ENCODE data around the gene VAV1. TPM values are rescaled to one million over a fixed set of nuclear protein-coding genes. Genes with fewer than 3 reads are reported as not detected.

The VAV1 gene
- total and polyA plus RNA-seq, 2 donors: 42.2 to 59.3 TPM

GRCh38 chr19:6811906-6812305, 39.4 kb downstream of the VAV1 start:
- WGBS: 88% methylated on average over 2 of the region's 2 CpGs

GRCh38 chr19:6812612-6813011, 40.1 kb downstream of the VAV1 start:
- WGBS: 95% methylated on average over 2 of the region's 2 CpGs
- H3K9me3 ChIP-seq (ENCODE audit: control insufficient read depth in 2 of 2, insufficient read depth in 1 of 2, low read length in 1 of 2): peaks cover 0 to 6% of the 10 kb centered on the region in 2 donors
- DNase-seq (ENCODE audit: low read depth in 6 of 9, low spot score in 9 of 9): no peak

More at GRCh38 chr19:6811906-6812305, 39.4 kb downstream of the VAV1 start:
- Histone ChIP-seq H3K36me3 (ENCODE audit: control insufficient read depth in 2 of 2, insufficient read depth in 2 of 2, low read length in 1 of 2) (peaks cover 11 to 38% of the 10 kb centered on the region in 2 donors), H3K9me3 (ENCODE audit: control insufficient read depth in 2 of 2, insufficient read depth in 1 of 2, low read length in 1 of 2) (peaks cover 0 to 6% of the 10 kb centered on the region in 2 donors), H3K27ac (ENCODE audit: low read depth in 1 of 2, low read length in 1 of 2) (no peak overlapping the region), H3K27me3 (ENCODE audit: control insufficient read depth in 2 of 2, insufficient read depth in 1 of 2, low read length in 1 of 2) (no peaks in the 10 kb centered on the region), H3K4me1 (ENCODE audit: control insufficient read depth in 2 of 2, insufficient read depth in 2 of 2, low read length in 2 of 2) (peaks cover 0 to 4% of the 10 kb centered on the region in 2 donors), H3K4me3 (ENCODE audit: low read length in 2 of 2) (no peak overlapping the region)
- DNase-seq (ENCODE audit: low read depth in 6 of 9, low spot score in 9 of 9): peak in 1 of 9 donors; percentile 35

GRCh38 chr19:6813659-6814058, 41.2 kb downstream of the VAV1 start:
- Histone ChIP-seq H3K36me3 (ENCODE audit: control insufficient read depth in 2 of 2, insufficient read depth in 2 of 2, low read length in 1 of 2) (peaks cover 11 to 35% of the 10 kb centered on the region in 2 donors), H3K27me3 (ENCODE audit: control insufficient read depth in 2 of 2, insufficient read depth in 1 of 2, low read length in 1 of 2) (no peaks in the 10 kb centered on the region), H3K27ac (ENCODE audit: low read depth in 1 of 2, low read length in 1 of 2) (no peak overlapping the region), H3K4me1 (ENCODE audit: control insufficient read depth in 2 of 2, insufficient read depth in 2 of 2, low read length in 2 of 2) (peaks cover 0 to 4% of the 10 kb centered on the region in 2 donors), H3K9me3 (ENCODE audit: control insufficient read depth in 2 of 2, insufficient read depth in 1 of 2, low read length in 1 of 2) (peaks cover 0 to 6% of the 10 kb centered on the region in 2 donors), H3K4me3 (ENCODE audit: low read length in 2 of 2) (no peak overlapping the region)
- 84% methylated on average over 4 of the region's 4 CpGs for WGBS
- no peak for DNase-seq (ENCODE audit: low read depth in 6 of 9, low spot score in 9 of 9)

More at GRCh38 chr19:6812612-6813011, 40.1 kb downstream of the VAV1 start:
- H3K4me3 ChIP-seq (ENCODE audit: low read length in 2 of 2): no peak overlapping the region
- H3K27ac ChIP-seq (ENCODE audit: low read depth in 1 of 2, low read length in 1 of 2): no peak overlapping the region
- peaks cover 11 to 34% of the 10 kb centered on the region in 2 donors for H3K36me3 ChIP-seq (ENCODE audit: control insufficient read depth in 2 of 2, insufficient read depth in 2 of 2, low read length in 1 of 2)
- no peaks in the 10 kb centered on the region for H3K27me3 ChIP-seq (ENCODE audit: control insufficient read depth in 2 of 2, insufficient read depth in 1 of 2, low read length in 1 of 2)
- peaks cover 0 to 4% of the 10 kb centered on the region in 2 donors for H3K4me1 ChIP-seq (ENCODE audit: control insufficient read depth in 2 of 2, insufficient read depth in 2 of 2, low read length in 2 of 2)

- 94% methylated on average over 3 of the region's 3 CpGs for WGBS
- peaks cover 25 to 45% of the 10 kb centered on the region in 2 donors for H3K36me3 ChIP-seq (ENCODE audit: control insufficient read depth in 2 of 2, insufficient read depth in 2 of 2, low read length in 1 of 2)
- peaks cover 2 to 14% of the 10 kb centered on the region in 2 donors for H3K9me3 ChIP-seq (ENCODE audit: control insufficient read depth in 2 of 2, insufficient read depth in 1 of 2, low read length in 1 of 2)
- no peak for DNase-seq (ENCODE audit: low read depth in 6 of 9, low spot score in 9 of 9)
- H3K27me3 ChIP-seq (ENCODE audit: control insufficient read depth in 2 of 2, insufficient read depth in 1 of 2, low read length in 1 of 2): no peaks in the 10 kb centered on the region
- H3K27ac ChIP-seq (ENCODE audit: low read depth in 1 of 2, low read length in 1 of 2): no peak overlapping the region
- no peaks in the 10 kb centered on the region for H3K4me1 ChIP-seq (ENCODE audit: control insufficient read depth in 2 of 2, insufficient read depth in 2 of 2, low read length in 2 of 2)
- H3K4me3 ChIP-seq (ENCODE audit: low read length in 2 of 2): no peak overlapping the region
These were observed 44.7 kb downstream of the VAV1 start for GRCh38 chr19:6817179-6817578.

- Histone ChIP-seq H3K4me3 (ENCODE audit: low read length in 2 of 2) (no peak overlapping the region), H3K9me3 (ENCODE audit: control insufficient read depth in 2 of 2, insufficient read depth in 1 of 2, low read length in 1 of 2) (peaks cover 2 to 14% of the 10 kb centered on the region in 2 donors), H3K27ac (ENCODE audit: low read depth in 1 of 2, low read length in 1 of 2) (no peak overlapping the region), H3K36me3 (ENCODE audit: control insufficient read depth in 2 of 2, insufficient read depth in 2 of 2, low read length in 1 of 2) (peaks cover 28 to 48% of the 10 kb centered on the region in 2 donors), H3K4me1 (ENCODE audit: control insufficient read depth in 2 of 2, insufficient read depth in 2 of 2, low read length in 2 of 2) (no peaks in the 10 kb centered on the region), H3K27me3 (ENCODE audit: control insufficient read depth in 2 of 2, insufficient read depth in 1 of 2, low read length in 1 of 2) (no peaks in the 10 kb centered on the region)
- WGBS: 87% methylated on average over 4 of the region's 4 CpGs
- no peak for DNase-seq (ENCODE audit: low read depth in 6 of 9, low spot score in 9 of 9)
These were observed 45.7 kb downstream of the VAV1 start for GRCh38 chr19:6818246-6818645.

GRCh38 chr19:6819323-6819722, 46.8 kb downstream of the VAV1 start:
- Histone ChIP-seq H3K36me3 (ENCODE audit: control insufficient read depth in 2 of 2, insufficient read depth in 2 of 2, low read length in 1 of 2) (peaks cover 33 to 59% of the 10 kb centered on the region in 2 donors), H3K9me3 (ENCODE audit: control insufficient read depth in 2 of 2, insufficient read depth in 1 of 2, low read length in 1 of 2) (peaks cover 2 to 14% of the 10 kb centered on the region in 2 donors), H3K4me1 (ENCODE audit: control insufficient read depth in 2 of 2, insufficient read depth in 2 of 2, low read length in 2 of 2) (no peaks in the 10 kb centered on the region), H3K27ac (ENCODE audit: low read depth in 1 of 2, low read length in 1 of 2) (no peak overlapping the region), H3K27me3 (ENCODE audit: control insufficient read depth in 2 of 2, insufficient read depth in 1 of 2, low read length in 1 of 2) (no peaks in the 10 kb centered on the region), H3K4me3 (ENCODE audit: low read length in 2 of 2) (no peak overlapping the region)
- WGBS: 97% methylated on average over 2 of the region's 2 CpGs
- DNase-seq (ENCODE audit: low read depth in 6 of 9, low spot score in 9 of 9): no peak

- peaks cover 2 to 14% of the 10 kb centered on the region in 2 donors for H3K9me3 ChIP-seq (ENCODE audit: control insufficient read depth in 2 of 2, insufficient read depth in 1 of 2, low read length in 1 of 2)
- no peak overlapping the region for H3K27ac ChIP-seq (ENCODE audit: low read depth in 1 of 2, low read length in 1 of 2)
- H3K4me1 ChIP-seq (ENCODE audit: control insufficient read depth in 2 of 2, insufficient read depth in 2 of 2, low read length in 2 of 2): no peaks in the 10 kb centered on the region
- 99% methylated on average over 4 of the region's 4 CpGs for WGBS
- no peak for DNase-seq (ENCODE audit: low read depth in 6 of 9, low spot score in 9 of 9)
- peaks cover 42 to 64% of the 10 kb centered on the region in 2 donors for H3K36me3 ChIP-seq (ENCODE audit: control insufficient read depth in 2 of 2, insufficient read depth in 2 of 2, low read length in 1 of 2)
- H3K27me3 ChIP-seq (ENCODE audit: control insufficient read depth in 2 of 2, insufficient read depth in 1 of 2, low read length in 1 of 2): no peaks in the 10 kb centered on the region
- H3K4me3 ChIP-seq (ENCODE audit: low read length in 2 of 2): no peak overlapping the region
These were observed 47.7 kb downstream of the VAV1 start for GRCh38 chr19:6820237-6820636.

- no peak overlapping the region for H3K27ac ChIP-seq (ENCODE audit: low read depth in 1 of 2, low read length in 1 of 2)
- no peaks in the 10 kb centered on the region for H3K27me3 ChIP-seq (ENCODE audit: control insufficient read depth in 2 of 2, insufficient read depth in 1 of 2, low read length in 1 of 2)
- WGBS: 98% methylated on average over 17 of the region's 17 CpGs
- H3K9me3 ChIP-seq (ENCODE audit: control insufficient read depth in 2 of 2, insufficient read depth in 1 of 2, low read length in 1 of 2): peaks cover 2 to 9% of the 10 kb centered on the region in 2 donors
- no peaks in the 10 kb centered on the region for H3K4me1 ChIP-seq (ENCODE audit: control insufficient read depth in 2 of 2, insufficient read depth in 2 of 2, low read length in 2 of 2)
- H3K36me3 ChIP-seq (ENCODE audit: control insufficient read depth in 2 of 2, insufficient read depth in 2 of 2, low read length in 1 of 2): peaks cover 52 to 68% of the 10 kb centered on the region in 2 donors
- no peak overlapping the region for H3K4me3 ChIP-seq (ENCODE audit: low read length in 2 of 2)
- no peak for DNase-seq (ENCODE audit: low read depth in 6 of 9, low spot score in 9 of 9)
These were observed 49.3 kb downstream of the VAV1 start for GRCh38 chr19:6821639-6822310.

- no peak for DNase-seq (ENCODE audit: low read depth in 6 of 9, low spot score in 9 of 9)
- peaks cover 57 to 72% of the 10 kb centered on the region in 2 donors for H3K36me3 ChIP-seq (ENCODE audit: control insufficient read depth in 2 of 2, insufficient read depth in 2 of 2, low read length in 1 of 2)
- H3K27ac ChIP-seq (ENCODE audit: low read depth in 1 of 2, low read length in 1 of 2): no peak overlapping the region
- no peaks in the 10 kb centered on the region for H3K4me1 ChIP-seq (ENCODE audit: control insufficient read depth in 2 of 2, insufficient read depth in 2 of 2, low read length in 2 of 2)
- H3K9me3 ChIP-seq (ENCODE audit: control insufficient read depth in 2 of 2, insufficient read depth in 1 of 2, low read length in 1 of 2): peaks cover 2 to 8% of the 10 kb centered on the region in 2 donors
- WGBS: 96% methylated on average over 25 of the region's 25 CpGs
- no peaks in the 10 kb centered on the region for H3K27me3 ChIP-seq (ENCODE audit: control insufficient read depth in 2 of 2, insufficient read depth in 1 of 2, low read length in 1 of 2)
- no peak overlapping the region for H3K4me3 ChIP-seq (ENCODE audit: low read length in 2 of 2)
These were observed 49.8 kb downstream of the VAV1 start for GRCh38 chr19:6822311-6822670.

Measured in thymus (tissue), 11 donors.